Measurements from ENCODE around the gene HDAC9.

Gene HDAC9

DNA sequence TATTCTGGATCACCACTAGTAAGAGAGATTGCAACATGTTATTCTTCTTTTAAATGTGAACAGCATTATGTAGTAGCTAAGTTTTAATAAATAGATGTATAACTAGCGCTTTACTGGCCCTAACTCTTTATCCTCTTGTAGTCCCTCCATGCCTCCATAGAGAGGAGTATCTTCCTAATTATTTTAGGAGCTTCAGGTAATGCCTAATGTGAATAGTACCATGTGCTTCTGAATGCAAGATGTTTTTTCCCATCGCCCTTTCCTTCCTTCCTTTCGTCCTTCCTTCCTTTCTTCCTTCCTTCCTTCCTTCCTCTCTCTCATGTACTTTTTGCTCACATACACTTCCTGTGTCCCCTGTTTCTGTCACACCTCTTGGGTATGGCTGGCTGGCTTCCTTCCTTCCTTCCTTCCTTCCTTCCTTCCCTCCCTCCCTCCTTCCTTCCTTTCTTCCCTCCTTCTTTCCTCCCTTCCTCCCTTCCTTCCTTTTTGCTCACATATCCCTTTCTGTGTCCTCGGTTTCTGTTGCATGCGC lies 290.7 kb downstream of the HDAC9 start:
- no peak for DNase-seq (ENCODE audit: low read depth in 2 of 2)

DNA sequence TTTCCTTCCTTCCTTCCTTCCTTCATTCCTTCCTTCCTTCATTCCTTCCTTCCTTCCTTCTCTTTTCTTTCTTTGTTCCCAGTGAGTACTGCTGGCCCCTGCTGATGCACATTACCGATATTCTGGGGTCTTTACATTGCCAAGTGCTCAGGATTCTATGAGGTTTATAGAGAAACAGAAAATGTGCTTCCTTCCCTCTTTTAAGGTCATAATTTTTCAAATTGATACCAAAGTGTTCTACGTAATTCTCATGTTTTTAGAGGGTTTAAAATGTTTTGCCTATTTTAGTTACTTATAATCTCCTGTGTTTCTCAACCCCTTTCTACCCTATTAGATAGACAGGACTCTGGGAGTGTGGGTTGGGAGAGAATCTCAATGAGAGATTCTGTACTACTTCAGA lies 291.2 kb downstream of the HDAC9 start:
- DNase-seq (ENCODE audit: low read depth in 2 of 2), result no peak

DNA sequence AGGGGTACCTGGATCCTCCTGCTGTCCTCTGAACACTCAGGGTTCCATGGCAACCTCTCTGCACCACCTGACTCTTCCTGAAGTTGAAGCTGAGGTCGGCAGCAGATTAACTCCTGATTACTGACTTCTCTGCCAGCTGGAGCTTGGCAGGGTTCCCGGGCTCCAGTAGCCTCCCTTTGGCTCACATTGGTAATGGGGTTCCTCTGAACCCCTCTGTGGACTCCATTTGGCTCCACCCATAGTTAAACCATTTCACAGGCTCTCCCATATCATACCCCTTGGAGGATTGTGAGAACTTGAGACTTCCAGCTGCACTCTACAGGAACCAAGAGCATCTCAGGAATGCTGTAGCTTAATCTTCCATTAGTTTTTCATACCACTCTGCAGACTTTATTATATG lies 292.5 kb downstream of the HDAC9 start:
- DNase-seq (ENCODE audit: low read depth in 2 of 2), result no peak

DNA sequence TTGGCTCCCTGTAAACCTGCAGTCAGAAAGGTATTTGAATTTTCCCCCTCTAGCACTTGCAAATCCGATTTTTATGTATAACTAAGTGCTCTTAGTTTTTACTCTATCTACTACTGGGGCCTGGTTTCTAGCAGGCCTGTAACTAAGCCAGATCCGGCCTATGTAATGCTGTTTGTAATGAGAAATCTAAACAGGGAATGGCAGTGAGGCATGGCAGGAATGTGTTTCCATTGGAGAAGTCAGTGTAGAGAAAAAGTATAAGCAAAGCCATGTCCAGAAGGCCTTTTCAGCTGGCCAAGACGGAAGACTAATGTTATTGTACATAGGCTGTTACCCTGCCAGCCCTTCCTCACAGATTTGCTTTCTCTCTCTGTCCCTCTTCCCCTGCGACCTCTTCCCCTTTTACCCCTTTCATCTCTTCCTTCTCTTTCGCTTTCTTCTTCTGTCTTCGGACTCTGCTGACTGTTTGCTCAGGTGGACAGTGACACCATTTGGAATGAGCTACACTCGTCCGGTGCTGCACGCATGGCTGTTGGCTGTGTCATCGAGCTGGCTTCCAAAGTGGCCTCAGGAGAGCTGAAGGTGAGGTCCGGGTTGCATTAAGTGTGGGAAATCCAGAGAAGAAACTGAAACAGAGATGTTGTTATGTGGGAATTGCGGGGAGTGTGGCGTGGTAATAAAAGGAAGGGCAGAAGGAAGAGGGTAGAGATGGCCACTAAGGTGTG lies 297.5 kb downstream of the HDAC9 start:
- DNase-seq (ENCODE audit: low read depth in 2 of 2), result no peak

DNA sequence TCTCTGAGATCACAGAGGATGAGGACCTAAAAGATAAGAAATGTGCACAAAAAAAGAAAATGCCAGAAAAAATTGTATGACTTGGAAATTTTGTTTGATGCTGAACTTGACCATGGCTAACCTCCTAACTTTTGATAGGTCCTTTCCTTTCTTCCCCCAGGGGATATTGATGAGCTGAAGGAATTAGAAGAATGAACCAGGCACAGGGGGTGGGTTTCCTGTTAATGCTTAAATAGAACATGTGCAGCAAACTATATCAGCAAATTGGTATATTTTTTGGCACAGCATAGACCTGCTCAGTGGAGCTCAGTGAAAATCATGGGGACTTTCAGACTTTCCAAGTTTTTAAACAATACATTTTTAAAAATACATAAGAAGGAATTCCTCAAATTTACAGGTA lies 300.7 kb downstream of the HDAC9 start:
- DNase-seq (ENCODE audit: low read depth in 2 of 2), result no peak

DNA sequence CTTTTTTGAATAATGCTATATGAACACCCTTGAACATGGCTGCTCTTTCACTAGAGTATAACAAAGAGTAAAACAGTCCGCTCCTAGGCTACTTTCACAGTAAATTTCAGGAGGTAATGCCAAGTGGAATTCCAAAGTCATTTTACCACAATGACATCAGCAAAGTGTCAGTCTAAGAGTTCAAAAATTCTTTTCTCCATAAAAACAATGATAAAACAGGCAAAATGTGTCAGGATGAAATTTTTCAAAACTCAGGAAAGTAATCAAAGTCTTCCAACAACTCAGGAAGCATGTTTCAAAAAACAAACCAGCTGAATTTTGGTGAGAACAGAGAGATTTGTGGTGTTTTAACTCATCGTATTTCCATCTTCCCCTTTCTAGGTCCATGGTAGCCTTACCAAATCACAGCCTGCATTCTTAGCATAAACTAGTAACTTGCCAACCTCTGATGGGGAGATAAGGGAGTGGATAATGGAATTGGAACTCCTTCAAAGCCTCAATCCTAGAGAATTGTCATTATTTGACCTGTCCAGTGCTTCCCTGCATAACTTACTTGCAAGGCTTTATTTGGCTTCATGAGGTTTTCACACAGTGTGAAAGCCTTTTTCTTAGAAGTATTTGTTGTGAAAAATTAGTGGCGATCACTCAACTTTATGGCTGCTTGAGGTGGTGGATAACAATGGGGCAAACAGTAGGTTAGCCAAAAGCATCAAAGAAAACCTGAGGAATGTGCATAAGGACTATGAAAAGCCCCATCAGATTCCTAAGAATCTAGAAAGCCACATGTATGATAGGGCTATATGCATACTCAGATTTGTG lies 302.7 kb downstream of the HDAC9 start:
- no peak for DNase-seq (ENCODE audit: low read depth in 2 of 2)

DNA sequence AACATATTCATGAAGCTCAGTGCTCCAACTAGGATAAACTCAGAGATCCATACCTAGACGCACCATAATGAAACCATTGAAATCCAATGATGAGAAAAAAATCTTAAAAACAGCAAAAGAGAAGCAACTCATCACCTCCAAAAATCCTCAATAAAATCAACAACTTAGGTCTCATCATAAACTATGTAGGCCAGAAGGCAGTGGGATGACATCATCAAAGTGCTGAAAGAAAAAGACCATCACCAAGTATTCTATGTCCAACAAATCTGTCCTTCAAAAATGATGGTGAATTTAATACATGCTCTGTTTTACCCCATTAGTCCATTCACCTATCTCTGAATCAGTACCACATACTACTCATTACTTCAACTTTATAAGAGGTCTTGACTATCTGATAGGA lies 304.4 kb downstream of the HDAC9 start:
- DNase-seq (ENCODE audit: low read depth in 2 of 2), result no peak

DNA sequence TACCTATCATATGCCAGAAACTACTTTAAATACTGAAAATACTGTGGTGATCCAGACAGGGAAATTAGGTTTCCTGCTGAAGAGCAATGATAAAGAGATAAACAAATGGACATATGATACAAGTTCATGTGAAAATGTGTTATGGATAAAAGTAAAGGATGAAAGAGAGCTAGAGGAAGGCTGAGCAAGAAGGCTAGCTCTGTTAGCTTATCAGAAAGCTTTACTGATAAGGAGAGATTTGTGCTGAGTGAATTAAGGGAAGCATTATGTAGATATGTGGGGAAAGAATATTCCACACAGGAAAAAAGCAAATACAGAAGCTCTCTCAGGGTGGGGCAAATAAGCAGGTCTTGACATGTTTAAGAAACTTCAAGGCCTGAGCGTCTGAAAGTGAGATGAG lies 308.4 kb downstream of the HDAC9 start:
- DNase-seq (ENCODE audit: low read depth in 2 of 2), result no peak

DNA sequence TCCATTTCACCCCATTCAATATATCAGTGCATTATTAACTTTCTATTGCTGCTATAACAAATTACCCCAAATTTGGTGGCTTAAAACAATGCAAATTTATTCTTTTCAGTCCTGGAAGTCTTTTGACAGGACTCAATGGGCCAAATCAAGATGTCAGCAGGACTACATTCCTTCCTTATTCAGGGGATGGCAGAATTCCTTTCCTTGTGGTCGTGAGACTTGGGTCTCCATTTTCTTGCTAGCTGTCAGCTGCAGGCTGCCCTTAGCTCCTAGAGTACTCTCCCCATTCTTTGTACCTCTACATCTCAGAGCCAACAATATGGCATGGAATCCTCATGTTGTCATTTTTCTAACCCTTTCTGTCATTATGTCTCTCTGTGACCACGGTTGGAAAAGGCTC lies 310.6 kb downstream of the HDAC9 start:
- DNase-seq (ENCODE audit: low read depth in 2 of 2), result no peak

DNA sequence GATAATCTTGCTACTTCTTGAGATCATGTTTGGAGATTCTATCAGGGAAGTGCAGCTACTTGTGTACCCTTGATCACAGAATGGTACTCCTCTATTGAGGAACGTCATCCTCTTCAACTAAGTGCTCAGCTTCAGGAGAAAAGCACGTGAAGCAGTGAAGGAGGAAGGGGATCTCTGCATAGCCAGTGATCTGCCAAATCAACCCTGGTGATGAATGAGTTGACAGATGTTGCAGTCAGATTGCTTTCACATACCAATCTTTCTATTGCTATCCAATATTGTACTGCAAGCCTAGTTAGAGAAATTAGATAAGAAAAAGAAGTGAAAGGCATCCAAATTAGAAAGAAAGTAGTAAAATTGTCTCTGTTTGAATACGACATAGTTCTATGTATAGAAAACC lies 312.5 kb downstream of the HDAC9 start:
- no peak for DNase-seq (ENCODE audit: low read depth in 2 of 2)

DNA sequence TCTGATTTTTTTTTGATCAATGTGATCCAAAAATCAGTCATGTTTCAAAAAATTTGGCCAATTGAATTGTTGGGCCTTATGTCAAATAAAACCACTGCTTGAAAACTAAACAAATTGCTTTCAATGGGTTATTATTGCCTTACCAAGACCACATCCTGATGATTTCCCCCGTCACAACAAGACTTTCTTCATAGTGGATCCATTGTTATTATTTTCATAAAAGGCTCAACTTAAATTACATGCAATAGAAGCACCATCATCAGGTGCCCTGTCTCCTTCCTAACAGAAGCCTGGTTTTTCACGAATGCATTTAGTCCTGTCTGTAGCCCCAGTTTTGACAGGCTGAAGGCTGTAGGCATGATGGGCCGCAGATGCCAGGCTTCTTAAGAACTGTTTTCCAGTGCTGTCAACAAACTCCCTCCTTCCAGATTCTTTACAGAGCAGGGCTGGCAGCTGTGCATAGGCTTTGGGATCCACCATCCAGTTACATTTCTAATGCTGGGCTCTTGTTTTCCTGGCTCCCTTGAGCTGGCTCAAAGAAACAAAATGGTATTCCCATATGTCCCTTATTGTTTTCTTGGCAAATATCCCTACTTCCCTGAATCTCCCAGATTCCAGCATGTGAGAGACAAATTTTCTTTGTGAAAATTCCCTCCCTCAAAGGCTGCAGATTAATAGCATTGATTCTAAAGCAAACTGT lies 319.9 kb downstream of the HDAC9 start:
- no peak for DNase-seq (ENCODE audit: low read depth in 2 of 2)

DNA sequence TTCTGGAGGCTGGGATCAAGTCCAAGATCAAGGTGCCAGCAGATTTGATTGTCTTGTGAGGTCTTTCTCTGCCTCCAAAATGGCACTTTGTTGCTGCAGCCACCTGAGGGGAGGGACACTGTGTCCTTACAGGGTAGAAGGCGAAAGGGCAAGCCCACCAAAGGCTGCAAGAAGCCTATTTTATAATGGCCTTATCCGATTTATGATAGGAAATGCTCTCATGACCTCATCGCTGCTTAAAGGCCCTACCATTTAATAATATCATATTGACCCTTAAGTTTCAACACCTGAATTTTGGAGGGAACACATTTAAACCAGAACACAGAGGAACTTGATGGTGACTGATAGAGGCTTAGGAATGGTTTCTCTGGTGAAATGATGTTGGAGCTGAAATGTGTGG lies 325.4 kb downstream of the HDAC9 start:
- DNase-seq (ENCODE audit: low read depth in 2 of 2), result no peak

DNA sequence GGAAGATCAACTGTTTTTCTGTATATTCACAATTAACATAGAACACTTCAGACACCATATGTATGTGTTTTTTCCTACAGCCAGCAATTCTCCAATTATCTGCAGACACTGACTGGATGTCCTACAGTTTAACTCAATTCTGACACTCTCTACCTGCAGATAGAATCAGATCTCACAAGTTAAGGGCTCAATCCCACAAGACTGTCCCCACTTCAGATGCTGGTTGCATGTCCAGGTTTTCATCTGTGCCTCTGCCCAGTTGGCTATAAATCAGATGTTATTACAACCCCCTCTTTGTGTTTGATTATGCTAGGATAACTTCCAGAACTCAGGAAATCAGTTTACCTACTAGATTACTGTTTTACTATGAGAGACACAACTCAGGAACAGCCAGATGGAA lies 326.0 kb downstream of the HDAC9 start:
- DNase-seq (ENCODE audit: low read depth in 2 of 2), result no peak

DNA sequence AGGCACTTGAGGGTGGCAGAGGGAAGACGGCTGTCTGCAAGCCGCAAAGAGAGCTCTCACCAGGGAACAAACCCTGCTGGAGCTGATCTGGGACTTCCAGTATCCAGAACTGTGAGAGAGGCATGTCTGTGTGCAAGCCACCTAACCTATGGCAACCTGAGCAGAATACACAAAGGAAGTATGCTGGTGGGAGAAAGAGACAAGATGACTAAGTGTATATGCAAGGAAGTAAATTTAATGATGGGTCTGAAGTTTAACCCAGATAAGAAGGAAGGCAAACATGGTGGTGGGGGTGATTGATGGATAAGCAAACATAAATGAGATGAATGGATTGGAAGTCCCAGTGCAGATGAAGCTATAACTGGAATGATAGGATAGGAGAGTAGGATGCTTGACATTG lies 328.6 kb downstream of the HDAC9 start:
- no peak for DNase-seq (ENCODE audit: low read depth in 2 of 2)

DNA sequence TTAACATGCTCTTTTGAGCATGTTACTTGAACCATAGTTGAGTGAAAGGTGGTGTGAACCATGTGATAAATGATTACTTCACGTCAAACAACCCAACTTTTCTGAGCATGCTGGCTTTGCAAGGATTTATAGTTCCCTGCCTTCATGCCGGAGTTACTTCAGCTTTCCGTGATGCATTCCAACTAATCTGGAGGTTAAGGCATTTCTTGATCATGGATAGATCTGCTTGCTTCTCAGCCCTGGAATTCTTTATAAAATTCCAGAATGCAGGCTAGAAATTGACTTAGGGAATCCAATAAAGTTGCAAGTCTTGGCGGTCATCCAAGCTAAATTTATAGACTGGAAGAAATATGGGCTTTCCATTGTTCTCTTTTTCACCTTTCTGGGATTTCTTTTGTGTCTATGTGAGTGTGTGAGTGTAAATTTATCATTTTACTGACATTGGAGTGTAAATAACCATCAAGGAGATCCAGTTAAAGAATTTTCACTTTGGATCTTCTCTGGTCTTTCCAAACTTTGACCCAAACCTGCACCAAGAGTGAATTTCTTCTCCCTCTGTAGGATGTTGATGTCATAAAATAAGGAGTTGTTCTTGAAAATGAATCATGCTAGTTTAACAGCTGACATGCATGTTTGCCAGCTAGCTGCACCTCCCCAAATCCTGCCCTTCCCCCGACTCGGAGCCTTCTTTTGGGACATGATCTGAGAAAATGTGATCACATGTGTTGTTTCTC lies 332.9 kb downstream of the HDAC9 start:
- DNase-seq (ENCODE audit: low read depth in 2 of 2), result no peak

DNA sequence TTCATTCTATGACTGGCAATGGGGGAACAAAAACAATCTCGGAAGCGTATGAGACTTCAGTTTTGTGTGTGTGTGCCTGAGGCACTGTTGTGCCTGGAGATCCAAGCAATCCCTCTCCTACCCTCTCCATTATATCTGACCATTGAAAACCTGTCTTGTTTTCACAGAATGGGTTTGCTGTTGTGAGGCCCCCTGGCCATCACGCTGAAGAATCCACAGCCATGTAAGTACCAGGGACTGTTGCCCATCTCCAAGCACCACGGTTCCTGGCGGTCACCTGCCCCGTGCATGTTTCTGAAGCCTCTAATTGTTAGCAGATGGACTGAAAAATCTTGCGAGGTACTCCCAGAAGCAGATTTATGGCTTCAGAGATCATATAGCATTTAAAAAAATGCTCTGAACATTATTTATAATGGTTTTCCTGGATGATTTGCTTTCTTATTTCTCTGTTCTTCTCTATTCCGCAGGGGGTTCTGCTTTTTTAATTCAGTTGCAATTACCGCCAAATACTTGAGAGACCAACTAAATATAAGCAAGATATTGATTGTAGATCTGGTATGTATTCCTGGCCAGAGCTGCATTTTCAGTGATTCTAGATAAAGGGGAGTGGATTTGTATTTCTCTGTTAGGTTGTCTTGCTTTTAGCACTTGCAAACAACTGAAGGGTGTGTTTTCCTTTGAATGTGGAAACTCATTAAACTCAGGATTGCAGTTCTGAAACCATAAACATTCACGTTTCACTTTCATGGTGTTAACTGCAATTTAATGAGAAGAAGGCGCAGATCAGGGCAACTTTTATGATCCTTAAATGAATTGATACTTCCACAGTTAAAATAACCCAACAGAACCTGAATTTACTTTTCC lies 333.7 kb downstream of the HDAC9 start:
- no peak for DNase-seq (ENCODE audit: low read depth in 2 of 2)

DNA sequence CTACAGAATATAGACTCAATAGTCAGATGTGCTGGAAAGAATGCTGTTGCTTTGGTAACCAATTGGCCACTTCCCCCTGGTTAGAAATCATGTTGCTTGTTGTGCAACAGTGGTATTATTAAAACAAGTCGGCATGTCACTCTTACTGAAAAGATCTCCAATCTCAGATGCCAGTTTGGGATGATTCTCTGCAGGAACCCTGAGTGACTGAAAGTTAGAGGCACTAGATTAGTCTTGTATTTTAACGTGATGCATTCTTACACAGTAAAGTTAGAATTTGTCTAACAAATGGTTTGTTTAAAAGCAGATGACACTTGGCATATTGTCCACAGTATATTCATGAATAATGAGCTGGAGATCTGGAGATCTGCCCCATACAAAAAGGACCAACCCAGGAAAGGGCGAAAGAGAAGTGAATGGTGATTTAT lies 334.3 kb downstream of the HDAC9 start:
- no peak for DNase-seq (ENCODE audit: low read depth in 2 of 2)

DNA sequence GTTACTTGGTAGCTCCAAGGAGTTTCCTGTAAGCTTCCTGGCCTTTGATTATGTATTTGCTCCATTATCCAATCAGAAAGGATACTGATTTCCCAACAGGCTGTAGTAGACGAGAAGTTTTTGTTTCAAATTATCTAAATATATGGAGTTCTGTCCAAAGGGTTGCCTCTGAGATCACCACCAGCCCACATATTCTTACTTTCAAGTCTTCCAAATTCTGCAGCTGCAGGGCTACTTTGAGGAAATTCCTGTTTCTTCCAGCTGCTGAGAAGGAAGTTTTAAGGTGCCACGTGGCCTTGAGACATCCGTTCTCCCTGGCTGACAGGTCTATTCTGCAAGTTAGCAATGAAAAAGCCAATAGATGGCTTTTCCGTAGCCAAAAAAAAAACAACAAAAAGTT lies 335.9 kb downstream of the HDAC9 start:
- no peak for DNase-seq (ENCODE audit: low read depth in 2 of 2)

DNA sequence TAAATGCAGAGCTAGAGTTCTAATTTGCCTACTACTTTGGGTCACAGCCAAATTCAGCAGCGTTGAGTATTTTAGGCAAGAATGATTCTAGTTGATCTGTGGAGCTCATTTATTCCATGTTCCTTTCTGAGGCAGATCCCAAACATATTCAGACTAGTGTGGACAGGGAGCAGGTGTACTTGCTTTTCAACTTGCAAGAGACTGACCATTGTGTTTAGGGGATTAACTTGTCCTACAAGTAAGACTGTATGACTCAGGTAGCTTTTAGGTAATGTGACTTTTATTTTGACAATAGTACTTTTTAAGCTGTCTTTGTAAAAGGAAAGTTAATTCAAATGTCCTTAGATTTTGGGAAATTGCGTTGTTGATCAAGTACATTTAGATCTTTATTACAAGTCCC lies 336.4 kb downstream of the HDAC9 start:
- DNase-seq (ENCODE audit: low read depth in 2 of 2), result no peak

DNA sequence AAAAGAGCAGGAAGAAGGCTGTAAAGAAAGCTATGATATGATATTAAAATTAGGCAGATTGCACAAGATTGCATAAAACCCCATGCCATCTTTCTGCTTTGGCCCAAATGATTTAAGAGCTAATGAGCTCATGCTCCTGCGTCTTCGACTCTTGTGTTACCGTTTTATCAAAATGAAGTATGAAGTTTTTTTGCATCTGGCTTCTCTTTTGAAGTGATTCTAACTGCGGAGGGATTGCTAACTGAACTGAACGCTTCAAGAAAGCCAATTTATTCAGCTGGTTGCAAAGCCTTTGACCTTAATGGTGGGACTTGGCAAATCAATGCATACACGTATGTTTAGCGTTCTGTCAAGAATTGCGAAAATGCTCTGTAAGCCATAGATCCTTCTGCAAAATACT lies 339.0 kb downstream of the HDAC9 start:
- DNase-seq (ENCODE audit: low read depth in 2 of 2), result no peak

All from activated CD4-positive, alpha-beta T cell treated with anti-CD3 and anti-CD28 coated beads for 24 hours (primary cell).